D721Med (cell line): ENCODE results near the gene IQSEC3.
"Not testable (repeated sequence)": the region's sequence is repeated elsewhere in the genome, so short reads cannot be mapped to it uniquely, and the experiment has no call there.

Source experiments
- DNase-seq: peaks from one replicate; pipeline ENCODE4 v3.0.0; 2011; ENCODE audit warnings: low spot score; ENCODE audit not compliant: insufficient read length
- FAIRE-seq: peaks from 2 replicates; lab custom pipeline; 2011; peaks lifted over from hg19 to GRCh38; lab: Jason Lieb, UNC
- TF ChIP-seq, protein P1 (sequence below): IDR thresholded peaks from 2 replicates; pipeline ENCODE4 v1.5.1; 2012; ENCODE audit warnings: mild to moderate bottlenecking, control low read depth; ENCODE audit not compliant: insufficient read depth; ENCODE audit errors: missing control alignments

IQSEC3 gene

GRCh38 chr12:66428-66781 lies at the start of gene IQSEC3:
Gene IQSEC3 (plus strand): TSS chr12:66767. CDS start chr12:66883, 116 bp downstream.
- not testable (repeated sequence) for DNase-seq, FAIRE-seq

DNA sequence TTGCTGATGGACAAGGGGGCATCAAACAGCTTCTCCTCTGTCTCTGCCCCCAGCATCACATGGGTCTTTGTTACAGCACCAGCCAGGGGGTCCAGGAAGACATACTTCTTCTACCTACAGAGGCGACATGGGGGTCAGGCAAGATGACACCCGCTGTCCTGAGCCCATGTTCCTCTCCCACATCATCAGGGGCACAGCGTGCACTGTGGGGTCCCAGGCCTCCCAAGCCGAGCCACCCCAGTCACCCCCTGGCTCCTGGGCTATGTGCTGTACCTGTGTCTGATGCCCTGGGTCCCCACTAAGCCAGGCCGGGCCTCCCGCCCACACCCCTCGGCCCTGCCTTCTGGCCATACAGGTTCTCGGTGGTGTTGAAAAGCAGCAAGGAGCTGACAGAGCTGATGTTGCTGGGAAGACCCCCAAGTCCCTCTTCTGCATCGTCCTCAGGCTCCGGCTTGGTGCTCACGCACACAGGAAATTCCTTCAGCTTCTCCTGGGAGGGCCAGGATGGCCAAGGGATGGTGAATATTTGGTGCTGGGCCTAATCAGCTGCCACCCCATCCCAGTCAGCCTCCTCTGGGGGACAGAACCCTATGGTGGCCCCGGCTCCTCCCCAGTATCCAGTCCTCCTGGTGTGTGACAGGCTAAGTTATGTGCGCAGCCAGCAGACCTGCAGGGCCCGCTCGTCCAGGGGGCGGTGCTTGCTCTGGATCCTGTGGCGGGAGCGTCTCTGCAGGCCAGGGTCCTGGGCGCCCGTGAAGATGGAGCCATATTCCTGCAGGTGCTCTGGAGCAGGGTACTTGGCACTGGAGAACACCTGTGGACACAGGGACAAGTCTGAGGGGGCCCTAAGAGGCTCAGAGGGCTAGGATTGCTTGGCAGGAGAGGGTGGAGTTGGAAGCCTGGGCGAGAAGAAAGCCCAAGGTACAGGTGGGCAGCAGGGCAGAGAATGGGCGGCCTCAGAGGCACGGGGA lies 48.9 kb upstream of the IQSEC3 start:
- DNase-seq, FAIRE-seq: not testable (repeated sequence)

DNA sequence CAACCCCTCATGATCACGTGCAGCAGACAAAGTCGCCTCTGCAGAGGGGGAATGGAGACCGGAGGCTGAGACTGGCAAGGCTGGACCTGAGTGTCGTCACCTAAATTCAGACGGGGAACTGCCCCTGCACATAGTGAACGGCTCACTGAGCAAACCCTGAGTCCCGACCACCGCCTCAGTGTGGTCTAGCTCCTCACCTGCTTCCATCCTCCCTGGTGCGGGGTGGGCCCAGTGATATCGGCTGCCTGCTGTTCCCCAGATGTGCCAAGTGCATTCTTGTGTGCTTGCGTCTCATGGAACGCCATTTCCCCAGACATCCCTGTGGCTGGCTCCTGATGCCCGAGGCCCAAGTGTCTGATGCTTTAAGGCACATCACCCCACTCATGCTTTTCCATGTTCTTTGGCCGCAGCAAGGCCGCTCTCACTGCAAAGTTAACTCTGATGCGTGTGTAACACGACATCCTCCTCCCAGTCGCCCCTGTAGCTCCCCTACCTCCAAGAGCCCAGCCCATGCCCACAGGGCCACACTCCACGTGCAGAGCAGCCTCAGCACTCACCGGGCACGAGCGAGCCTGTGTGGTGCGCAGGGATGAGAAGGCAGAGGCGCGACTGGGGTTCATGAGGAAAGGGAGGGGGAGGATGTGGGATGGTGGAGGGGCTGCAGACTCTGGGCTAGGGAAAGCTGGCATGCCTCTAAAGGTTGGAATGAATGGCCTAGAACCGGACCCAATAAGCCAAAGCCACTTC lies 47.6 kb upstream of the IQSEC3 start:
- DNase-seq, FAIRE-seq: not testable (repeated sequence)

DNA sequence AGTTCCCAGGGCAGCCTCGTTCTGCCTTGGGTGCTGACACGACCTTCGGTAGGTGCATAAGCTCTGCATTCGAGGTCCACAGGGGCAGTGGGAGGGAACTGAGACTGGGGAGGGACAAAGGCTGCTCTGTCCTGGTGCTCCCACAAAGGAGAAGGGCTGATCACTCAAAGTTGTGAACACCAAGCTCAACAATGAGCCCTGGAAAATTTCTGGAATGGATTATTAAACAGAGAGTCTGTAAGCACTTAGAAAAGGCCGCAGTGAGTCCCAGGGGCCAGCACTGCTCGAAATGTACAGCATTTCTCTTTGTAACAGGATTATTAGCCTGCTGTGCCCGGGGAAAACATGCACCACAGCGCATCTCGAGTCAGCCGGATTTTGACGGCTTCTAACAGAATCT lies 46.7 kb upstream of the IQSEC3 start:
- FAIRE-seq, DNase-seq: not testable (repeated sequence)

- DNase-seq (no peak), FAIRE-seq (no peak)
- TF ChIP-seq, protein P1, sequence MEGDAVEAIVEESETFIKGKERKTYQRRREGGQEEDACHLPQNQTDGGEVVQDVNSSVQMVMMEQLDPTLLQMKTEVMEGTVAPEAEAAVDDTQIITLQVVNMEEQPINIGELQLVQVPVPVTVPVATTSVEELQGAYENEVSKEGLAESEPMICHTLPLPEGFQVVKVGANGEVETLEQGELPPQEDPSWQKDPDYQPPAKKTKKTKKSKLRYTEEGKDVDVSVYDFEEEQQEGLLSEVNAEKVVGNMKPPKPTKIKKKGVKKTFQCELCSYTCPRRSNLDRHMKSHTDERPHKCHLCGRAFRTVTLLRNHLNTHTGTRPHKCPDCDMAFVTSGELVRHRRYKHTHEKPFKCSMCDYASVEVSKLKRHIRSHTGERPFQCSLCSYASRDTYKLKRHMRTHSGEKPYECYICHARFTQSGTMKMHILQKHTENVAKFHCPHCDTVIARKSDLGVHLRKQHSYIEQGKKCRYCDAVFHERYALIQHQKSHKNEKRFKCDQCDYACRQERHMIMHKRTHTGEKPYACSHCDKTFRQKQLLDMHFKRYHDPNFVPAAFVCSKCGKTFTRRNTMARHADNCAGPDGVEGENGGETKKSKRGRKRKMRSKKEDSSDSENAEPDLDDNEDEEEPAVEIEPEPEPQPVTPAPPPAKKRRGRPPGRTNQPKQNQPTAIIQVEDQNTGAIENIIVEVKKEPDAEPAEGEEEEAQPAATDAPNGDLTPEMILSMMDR, result no peak
These were observed 45.8 kb upstream of the IQSEC3 start for GRCh38 chr12:20757-21156.

GRCh38 chr12:21301-22189 lies 45.0 kb upstream of the IQSEC3 start:
- FAIRE-seq (no peak), DNase-seq (no peak)
- TF ChIP-seq, protein P1, result no peak

GRCh38 chr12:22190-22529 lies 44.4 kb upstream of the IQSEC3 start:
- no peak for DNase-seq
- no peak for FAIRE-seq
- TF ChIP-seq, protein P1, result no peak

GRCh38 chr12:22530-23201 lies 43.9 kb upstream of the IQSEC3 start:
- TF ChIP-seq, protein P1, result no peak
- DNase-seq (no peak), FAIRE-seq (no peak)

- not testable (repeated sequence) for FAIRE-seq, DNase-seq
These were observed 38.7 kb upstream of the IQSEC3 start for GRCh38 chr12:27904-28303.

DNA sequence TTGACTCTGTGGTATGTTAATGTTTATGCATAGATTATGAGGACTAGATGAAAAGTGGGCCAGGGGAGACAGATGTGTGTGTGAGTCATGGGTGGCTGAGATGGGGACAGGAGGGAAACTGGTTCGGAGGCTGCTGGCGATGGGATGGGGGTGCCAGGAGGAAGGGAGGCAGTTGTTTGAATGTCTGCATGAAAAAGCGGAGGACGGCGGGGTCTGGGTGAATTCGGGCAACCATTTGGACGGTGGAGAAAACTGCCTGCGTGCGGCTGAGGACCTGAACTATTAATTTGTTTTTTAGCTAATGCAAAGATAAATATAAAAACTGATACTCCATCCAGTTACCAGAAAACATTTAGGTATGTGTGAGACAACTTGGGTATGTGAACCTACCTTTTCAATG lies 27.8 kb upstream of the IQSEC3 start:
- not testable (repeated sequence) for FAIRE-seq, DNase-seq

DNA sequence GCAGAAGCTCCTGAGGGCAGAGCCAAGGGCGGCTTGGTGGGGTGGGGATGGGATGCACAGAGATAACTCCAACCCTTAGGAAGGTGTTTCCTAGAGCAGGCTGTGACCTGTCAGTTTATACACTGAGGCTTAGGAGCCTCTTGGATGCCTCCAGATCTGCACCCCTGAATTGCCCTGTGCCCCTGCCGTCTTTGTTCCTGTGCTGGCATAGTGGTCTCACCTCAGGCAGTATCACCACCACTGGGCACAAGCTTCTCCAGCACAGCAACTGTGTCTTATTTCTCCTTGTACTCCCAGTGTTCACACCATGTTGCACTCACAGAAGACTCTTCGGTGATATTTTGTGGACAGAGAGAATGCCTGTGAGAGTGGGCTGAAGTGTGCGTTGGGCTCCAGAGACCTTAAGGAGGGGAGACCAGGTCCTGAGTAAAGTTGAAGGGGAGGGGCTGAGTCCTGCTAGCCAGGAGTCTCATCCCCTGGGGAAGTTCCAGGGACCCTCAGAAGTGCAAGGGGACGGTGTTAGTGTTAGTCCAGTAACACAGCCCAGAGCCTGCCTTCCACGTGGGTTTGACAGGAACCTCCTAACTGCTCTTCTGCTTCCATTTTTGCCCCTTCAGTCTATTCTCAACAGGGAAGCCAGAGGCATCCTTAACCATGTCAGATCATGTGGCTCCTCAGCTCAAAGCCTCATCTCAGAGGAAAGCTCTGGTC lies 26.9 kb upstream of the IQSEC3 start:
- DNase-seq, FAIRE-seq: not testable (repeated sequence)

DNA sequence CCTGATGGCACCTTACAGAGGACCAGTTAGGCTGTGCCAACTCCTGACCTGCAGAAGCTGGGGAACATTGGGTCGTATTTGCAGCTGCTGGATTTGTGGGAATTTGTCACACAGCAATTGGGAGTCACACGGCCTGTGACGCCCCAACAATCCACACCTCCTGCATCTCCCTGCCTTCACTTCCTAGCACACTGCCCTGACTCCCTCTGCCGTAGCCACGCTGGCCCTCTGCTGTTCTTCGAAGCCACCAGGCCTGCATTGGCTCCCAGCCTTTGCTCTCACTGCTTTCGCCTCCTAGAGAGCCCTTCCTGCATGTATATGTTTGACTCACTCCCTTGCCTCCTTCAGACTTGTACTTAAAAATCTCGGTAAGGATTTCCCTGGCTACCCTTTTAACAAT lies 22.2 kb upstream of the IQSEC3 start:
- not testable (repeated sequence) for FAIRE-seq, DNase-seq
